Kidney (tissue), 14 donors: ENCODE measurements around the gene TDRD12. TPM values are rescaled to one million over a fixed set of nuclear protein-coding genes. Genes with fewer than 3 reads are reported as not detected.
"Not testable (repeated sequence)": the region's sequence is repeated elsewhere in the genome, so short reads cannot be mapped to it uniquely, and the experiment has no call there.

Experiments
- DNase-seq, 5 donors: peaks; one replicate each; pipeline ENCODE4 v3.0.0-alpha.2; 2013 to 2020
- FAIRE-seq: peaks from 2 replicates; lab custom pipeline; 2012; peaks lifted over from hg19 to GRCh38; lab: Jason Lieb, UNC
- H3K27ac ChIP-seq, 2 donors: one replicate each; pipeline ENCODE4 v1.7.0; 2013; ENCODE audit warnings: low read depth in 2 of 2, low read length in 2 of 2, inconsistent platforms in 1 of 2
- H3K27me3 ChIP-seq: one replicate; pipeline ENCODE4 v1.7.1; 2013; ENCODE audit warnings: low read length, inconsistent platforms; ENCODE audit not compliant: control insufficient read depth, insufficient read depth
- H3K36me3 ChIP-seq, 3 donors: one replicate each; pipeline versions ENCODE4 v1.7.0 to v1.7.1; 2013; ENCODE audit warnings: low read length in 3 of 3, control low read depth in 1 of 3, inconsistent platforms in 1 of 3; ENCODE audit not compliant: insufficient read depth in 3 of 3, control insufficient read depth in 2 of 3
- H3K4me1 ChIP-seq, 3 donors: one replicate each; pipeline versions ENCODE4 v1.7.0 to v1.7.1; 2013; ENCODE audit warnings: low read length in 3 of 3, inconsistent platforms in 1 of 3, low read depth in 1 of 3; ENCODE audit not compliant: control insufficient read depth in 2 of 3, insufficient read depth in 2 of 3
- H3K4me3 ChIP-seq, 3 donors: one replicate each; pipeline versions ENCODE4 v1.7.0 to v1.8.1; 2013; ENCODE audit warnings: low read length in 3 of 3, control low read depth in 1 of 3, inconsistent platforms in 1 of 3
- H3K9ac ChIP-seq, 3 donors: one replicate each; pipeline versions ENCODE4 v1.7.0 to v1.7.1; 2013; ENCODE audit warnings: low read length in 3 of 3, control low read depth in 1 of 3, inconsistent platforms in 1 of 3
- H3K9me3 ChIP-seq, 3 donors: one replicate each; pipeline versions ENCODE4 v1.7.0 to v1.7.1; 2013; ENCODE audit warnings: low read length in 3 of 3, control low read depth in 1 of 3, inconsistent platforms in 1 of 3; ENCODE audit not compliant: control insufficient read depth in 2 of 3, insufficient read depth in 1 of 3
- intact Hi-C: fragments of 100-400 bp; cut with DNase I; formaldehyde crosslinking; loops from one replicate; pipeline ENCODE4 v1.11.1; 2022
- polyA plus RNA-seq: library from polyadenylated mRNA; stranded (reverse); fragments of 350-450 nt; fragmentation: Illumina TruSeq; extraction: RNeasy Lipid Tissue Mini Kit (QIAGEN cat#74804); gene quantifications from one replicate; pipeline ENCODE4 v1.2.3, GENCODE V29; 2014; ENCODE audit warnings: low read depth, low replicate concordance; ENCODE audit not compliant: insufficient read depth
- total RNA-seq: library from RNA; stranded (reverse); fragmentation: NEBNext Ultra II Directional; extraction: Animal tissue kit (Norgen Biotek cat#: 25700); gene quantifications from one replicate; pipeline ENCODE4 v1.2.1, GENCODE V29; 2021
- TF ChIP-seq, protein P1 (sequence below): IDR thresholded peaks from 3 replicates; pipeline ENCODE4 v1.5.1; 2012; ENCODE audit warnings: mild to moderate bottlenecking, moderate library complexity, borderline replicate concordance; ENCODE audit not compliant: insufficient read depth; ENCODE audit errors: extremely low read depth
- donor health status: control.
- donor health status: control.
- donor health status: control.
- donor health status: control.
- donor health status: control.
- donor health status: DM: yes; HTN: yes; CAD: no.
- donor health status: Normal renal cell carcinoma (clear cell type).

TDRD12 gene
- total and polyA plus RNA-seq, 2 donors from 2014 or later = 0.38 TPM; not detected in 1

DNA sequence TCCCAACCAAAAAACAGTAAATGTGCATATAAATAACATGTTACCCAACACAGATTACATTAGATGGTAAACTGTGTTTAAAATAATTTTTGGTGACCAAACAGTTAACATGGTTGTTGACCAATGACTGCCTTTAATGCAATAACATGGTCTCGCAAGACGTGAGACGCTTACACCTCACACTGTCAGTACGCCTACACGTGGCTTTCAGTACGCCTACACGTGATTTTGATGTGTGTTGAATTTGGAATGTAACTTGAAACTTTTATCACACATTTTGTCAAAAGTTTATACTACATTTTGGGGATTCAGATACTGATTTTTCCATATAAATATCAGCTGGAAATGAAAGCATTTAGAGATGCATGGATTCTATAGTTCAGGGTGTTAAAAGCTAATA, 118.0 kb downstream of the TDRD12 start:
- DNase-seq = no peak
- intact Hi-C loops = no loop called here
- no peak for FAIRE-seq
- Histone ChIP-seq H3K36me3 (peaks cover 0 to 11% (median 7%) of the 10 kb centered on the region in 3 donors), H3K9ac (no peak overlapping the region), H3K27me3 (no peaks in the 10 kb centered on the region), H3K9me3 (no peaks in the 10 kb centered on the region), H3K4me1 (no peaks in the 10 kb centered on the region), H3K27ac (no peak overlapping the region), H3K4me3 (no peak overlapping the region)
- TF ChIP-seq, protein P1, sequence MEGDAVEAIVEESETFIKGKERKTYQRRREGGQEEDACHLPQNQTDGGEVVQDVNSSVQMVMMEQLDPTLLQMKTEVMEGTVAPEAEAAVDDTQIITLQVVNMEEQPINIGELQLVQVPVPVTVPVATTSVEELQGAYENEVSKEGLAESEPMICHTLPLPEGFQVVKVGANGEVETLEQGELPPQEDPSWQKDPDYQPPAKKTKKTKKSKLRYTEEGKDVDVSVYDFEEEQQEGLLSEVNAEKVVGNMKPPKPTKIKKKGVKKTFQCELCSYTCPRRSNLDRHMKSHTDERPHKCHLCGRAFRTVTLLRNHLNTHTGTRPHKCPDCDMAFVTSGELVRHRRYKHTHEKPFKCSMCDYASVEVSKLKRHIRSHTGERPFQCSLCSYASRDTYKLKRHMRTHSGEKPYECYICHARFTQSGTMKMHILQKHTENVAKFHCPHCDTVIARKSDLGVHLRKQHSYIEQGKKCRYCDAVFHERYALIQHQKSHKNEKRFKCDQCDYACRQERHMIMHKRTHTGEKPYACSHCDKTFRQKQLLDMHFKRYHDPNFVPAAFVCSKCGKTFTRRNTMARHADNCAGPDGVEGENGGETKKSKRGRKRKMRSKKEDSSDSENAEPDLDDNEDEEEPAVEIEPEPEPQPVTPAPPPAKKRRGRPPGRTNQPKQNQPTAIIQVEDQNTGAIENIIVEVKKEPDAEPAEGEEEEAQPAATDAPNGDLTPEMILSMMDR = no peak

DNA sequence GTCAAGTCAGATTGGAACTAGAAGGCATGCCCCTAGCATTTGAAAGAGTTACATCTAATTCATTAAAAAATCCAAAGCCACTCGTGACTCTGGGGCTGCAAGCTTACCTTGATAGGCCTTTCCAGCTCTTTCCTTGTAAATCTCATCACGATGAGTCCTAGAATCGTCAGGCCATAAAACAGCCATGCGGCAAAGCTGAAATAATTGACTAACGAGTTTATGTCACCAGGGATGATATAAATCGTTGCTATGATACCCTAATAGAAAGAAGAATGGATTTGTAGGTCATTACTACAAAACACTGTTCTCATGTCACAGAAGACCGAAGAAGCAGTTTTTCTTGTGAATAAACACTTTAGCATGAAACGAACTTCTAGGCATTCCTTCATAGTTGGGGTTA, 122.5 kb downstream of the TDRD12 start:
- peaks cover 0 to 19% (median 7%) of the 10 kb centered on the region in 3 donors for H3K36me3 ChIP-seq
- H3K9me3 ChIP-seq = no peaks in the 10 kb centered on the region
- FAIRE-seq = no peak
- H3K9ac ChIP-seq = no peak overlapping the region
- no peak overlapping the region for H3K4me3 ChIP-seq
- H3K27ac ChIP-seq = no peak overlapping the region
- TF ChIP-seq, protein P1 = no peak
- H3K4me1 ChIP-seq = no peaks in the 10 kb centered on the region
- intact Hi-C loops = no loop called here
- no peak for DNase-seq
- no peaks in the 10 kb centered on the region for H3K27me3 ChIP-seq

DNA sequence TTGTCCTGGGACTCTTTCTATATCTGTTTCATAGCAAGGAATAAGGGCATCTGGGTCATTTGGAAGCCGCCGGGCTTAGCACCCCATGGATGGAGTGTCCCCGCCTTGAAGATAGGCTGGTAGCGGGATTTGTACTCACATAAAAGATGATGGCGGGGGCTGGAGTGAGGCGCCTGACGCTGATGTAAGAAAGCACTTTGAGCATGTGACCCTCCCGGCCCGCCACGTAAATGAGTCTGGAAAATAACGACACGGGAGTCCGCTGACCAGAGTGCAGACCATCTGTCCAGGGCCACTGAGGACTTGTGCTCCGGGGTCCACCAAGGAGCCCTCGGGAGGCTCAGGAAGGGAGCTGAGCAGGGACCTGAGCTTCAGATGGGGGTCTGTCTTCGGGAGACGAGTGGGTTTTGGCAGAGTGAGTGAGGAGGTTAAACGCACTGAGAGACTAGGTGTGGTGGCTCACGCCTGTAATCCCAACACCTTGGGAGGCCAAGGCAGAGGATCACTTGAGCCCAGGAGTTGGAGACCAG, 124.2 kb downstream of the TDRD12 start:
- intact Hi-C loops = no loop called here
- no peak overlapping the region for H3K4me3 ChIP-seq
- peaks cover 0 to 19% (median 7%) of the 10 kb centered on the region in 3 donors for H3K36me3 ChIP-seq
- FAIRE-seq (no peak), DNase-seq (peak in 1 of 5 donors; percentile 45)
- H3K9ac ChIP-seq = no peak overlapping the region
- H3K9me3 ChIP-seq = no peaks in the 10 kb centered on the region
- H3K4me1 ChIP-seq = no peaks in the 10 kb centered on the region
- TF ChIP-seq, protein P1 = no peak
- no peak overlapping the region for H3K27ac ChIP-seq
- no peaks in the 10 kb centered on the region for H3K27me3 ChIP-seq

DNA sequence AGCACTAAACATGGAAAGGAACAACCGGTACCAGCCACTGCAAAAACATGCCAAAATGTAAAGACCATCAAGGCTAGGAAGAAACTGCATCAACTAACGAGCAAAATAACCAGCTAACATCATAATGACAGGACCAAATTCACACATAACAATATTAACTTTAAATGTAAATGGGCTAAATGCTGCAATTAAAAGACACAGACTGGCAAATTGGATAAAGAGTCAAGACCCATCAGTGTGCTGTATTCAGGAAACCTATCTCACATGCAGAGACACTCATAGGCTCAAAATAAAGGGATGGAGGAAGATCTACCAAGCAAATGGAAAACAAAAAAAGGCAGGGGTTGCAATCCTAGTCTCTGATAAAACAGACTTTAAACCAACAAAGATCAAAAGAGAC, 128.5 kb downstream of the TDRD12 start:
- intact Hi-C loops = not testable (repeated sequence)

More for the DNA sequence above, 128.5 kb downstream of the TDRD12 start:
- not testable (repeated sequence) for DNase-seq, H3K27ac ChIP-seq, H3K4me1 ChIP-seq, H3K9ac ChIP-seq, H3K27me3 ChIP-seq, H3K9me3 ChIP-seq, H3K36me3 ChIP-seq, H3K4me3 ChIP-seq, FAIRE-seq
